Natural killer cell (primary cell): ENCODE data around the gene SFXN2. TPM values are rescaled to one million over a fixed set of nuclear protein-coding genes. Genes with fewer than 3 reads are reported as not detected.

ENCODE experiments used
- ATAC-seq, 3 donors: fragments of 150-1000 bp in 2 of 3; fragments of 200-7000 bp in 1 of 3; cut with Tn5 transposase; 1 replicate in 1 of 3; 2 replicates in 2 of 3; pipeline ENCODE4 v1.10.0; 2021; ENCODE audit warnings: mild to moderate bottlenecking in 2 of 3, moderate library complexity in 2 of 3
- DNase-seq, 2 donors: peaks; one replicate each; pipeline versions ENCODE4 v3.0.0 to v3.0.0-alpha.2; 2013 to 2021; ENCODE audit warnings: mixed read lengths in 1 of 2
- H3K27ac ChIP-seq: one replicate; pipeline ENCODE4 v1.5.1; 2013; ENCODE audit warnings: mild to moderate bottlenecking, low read length
- H3K27me3 ChIP-seq: one replicate; pipeline ENCODE4 v1.6.1; 2013; ENCODE audit warnings: low read length; ENCODE audit not compliant: control insufficient read depth, insufficient read depth
- H3K36me3 ChIP-seq: one replicate; pipeline ENCODE4 v1.6.1; 2013; ENCODE audit warnings: low read length; ENCODE audit not compliant: control insufficient read depth, insufficient read depth
- H3K4me1 ChIP-seq: one replicate; pipeline ENCODE4 v1.6.1; 2013; ENCODE audit warnings: low read length; ENCODE audit not compliant: control insufficient read depth, insufficient read depth
- H3K4me3 ChIP-seq: one replicate; pipeline ENCODE4 v1.5.1; 2013; ENCODE audit warnings: low read length
- H3K9me3 ChIP-seq: one replicate; pipeline ENCODE4 v1.6.1; 2013; ENCODE audit warnings: low read length; ENCODE audit not compliant: control insufficient read depth, insufficient read depth
- H3K27ac Mint-ChIP-seq, 2 donors: one replicate each; pipeline ENCODE4 v1.8.0; 2022; ENCODE audit warnings: mild to moderate bottlenecking in 2 of 2, mixed read lengths in 2 of 2, moderate library complexity in 1 of 2
- H3K27me3 Mint-ChIP-seq, 2 donors: one replicate each; pipeline ENCODE4 v1.8.0; 2022; ENCODE audit warnings: low read depth in 2 of 2, mixed read lengths in 2 of 2
- H3K36me3 Mint-ChIP-seq: one replicate; pipeline ENCODE4 v1.8.0; 2022; ENCODE audit warnings: mixed read lengths
- H3K4me1 Mint-ChIP-seq, 2 donors: one replicate each; pipeline ENCODE4 v1.8.0; 2022; ENCODE audit warnings: mixed read lengths in 2 of 2
- H3K4me3 Mint-ChIP-seq: one replicate; pipeline ENCODE4 v1.8.0; 2022; ENCODE audit warnings: mild to moderate bottlenecking, moderate library complexity, mixed read lengths
- H3K9me3 Mint-ChIP-seq, 2 donors: one replicate each; pipeline ENCODE4 v1.8.0; 2022; ENCODE audit warnings: mixed read lengths in 2 of 2
- WGBS: methylation state at CpG from one replicate; pipeline ENCODE4 v1.1.7; 2013; ENCODE audit warnings: missing lambda C conversion rate; ENCODE audit not compliant: insufficient coverage; 5-methylcytosine and 5-hydroxymethylcytosine counted together
- intact Hi-C: fragments of 100-400 bp; cut with micrococcal nuclease; formaldehyde crosslinking; loops from one replicate; pipeline ENCODE4 v1.14.2; 2022
- total RNA-seq, 4 donors: library from RNA; stranded (reverse); fragments of 120-200 nt in 1 of 4; gene quantifications; one replicate each; pipeline versions ENCODE4 v1.2.3 to v1.2.4, GENCODE V29; 2013 to 2022
- TF ChIP-seq, protein P1 (sequence below): fragments of 200-600 bp; IDR thresholded peaks from one replicate; pipeline ENCODE4 v1.8.0; 2022; ENCODE audit warnings: antibody characterized with exemption

SFXN2 gene
- total RNA-seq, 3 donors from 2014 or later (not counting 1 experiment from before 2014, with no cell fraction given): 4.8 to 8.0 (median 5.1) TPM

DNA sequence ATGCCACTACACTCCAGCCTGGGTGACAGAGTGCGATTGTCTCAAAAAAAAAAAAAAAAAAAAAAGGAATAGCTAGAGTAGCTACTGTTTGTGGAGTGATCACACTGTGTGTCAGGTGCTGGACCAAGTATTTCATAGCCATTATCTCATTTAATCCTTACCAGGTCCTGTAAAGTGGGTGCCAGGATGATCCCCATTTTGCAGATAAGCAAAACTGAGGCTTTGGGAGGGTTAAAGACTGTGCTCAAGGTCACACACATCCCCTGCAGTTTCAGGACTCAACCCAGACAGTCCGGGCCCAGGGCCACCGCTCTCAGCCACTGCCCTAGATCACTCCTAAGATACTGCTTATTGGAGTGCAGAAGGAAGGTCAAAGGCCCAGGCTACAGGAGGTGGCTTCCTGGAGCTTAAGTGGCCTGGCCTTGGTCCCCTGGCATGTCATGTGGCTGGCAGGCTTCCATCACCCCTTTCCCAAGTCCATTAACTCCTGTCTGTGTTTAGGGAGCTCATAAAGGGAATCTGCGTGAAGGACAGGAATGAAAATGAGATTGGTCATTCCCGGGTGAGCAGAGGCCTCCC lies 16.9 kb downstream of the SFXN2 start:
- TF ChIP-seq, protein P1, sequence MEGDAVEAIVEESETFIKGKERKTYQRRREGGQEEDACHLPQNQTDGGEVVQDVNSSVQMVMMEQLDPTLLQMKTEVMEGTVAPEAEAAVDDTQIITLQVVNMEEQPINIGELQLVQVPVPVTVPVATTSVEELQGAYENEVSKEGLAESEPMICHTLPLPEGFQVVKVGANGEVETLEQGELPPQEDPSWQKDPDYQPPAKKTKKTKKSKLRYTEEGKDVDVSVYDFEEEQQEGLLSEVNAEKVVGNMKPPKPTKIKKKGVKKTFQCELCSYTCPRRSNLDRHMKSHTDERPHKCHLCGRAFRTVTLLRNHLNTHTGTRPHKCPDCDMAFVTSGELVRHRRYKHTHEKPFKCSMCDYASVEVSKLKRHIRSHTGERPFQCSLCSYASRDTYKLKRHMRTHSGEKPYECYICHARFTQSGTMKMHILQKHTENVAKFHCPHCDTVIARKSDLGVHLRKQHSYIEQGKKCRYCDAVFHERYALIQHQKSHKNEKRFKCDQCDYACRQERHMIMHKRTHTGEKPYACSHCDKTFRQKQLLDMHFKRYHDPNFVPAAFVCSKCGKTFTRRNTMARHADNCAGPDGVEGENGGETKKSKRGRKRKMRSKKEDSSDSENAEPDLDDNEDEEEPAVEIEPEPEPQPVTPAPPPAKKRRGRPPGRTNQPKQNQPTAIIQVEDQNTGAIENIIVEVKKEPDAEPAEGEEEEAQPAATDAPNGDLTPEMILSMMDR: no peak
- no peaks in the 10 kb centered on the region for H3K9me3 ChIP-seq
- 98% methylated on average over 3 of the region's 5 CpGs for WGBS
- Mint-ChIP-seq H3K4me3 (no peak overlapping the region), H3K36me3 (no peaks in the 10 kb centered on the region), H3K27ac (no peak overlapping the region), H3K27me3 (no peaks in the 10 kb centered on the region), H3K4me1 (peaks cover 11 to 15% of the 10 kb centered on the region in 2 donors), H3K9me3 (no peaks in the 10 kb centered on the region)
- peaks cover 15% of the 10 kb centered on the region for H3K36me3 ChIP-seq
- no peaks in the 10 kb centered on the region for H3K27me3 ChIP-seq
- H3K4me3 ChIP-seq: no peak overlapping the region
- peaks cover 18% of the 10 kb centered on the region for H3K4me1 ChIP-seq
- intact Hi-C loops: no loop called here
- no peak overlapping the region for H3K27ac ChIP-seq
- DNase-seq (no peak), ATAC-seq (no peak)

DNA sequence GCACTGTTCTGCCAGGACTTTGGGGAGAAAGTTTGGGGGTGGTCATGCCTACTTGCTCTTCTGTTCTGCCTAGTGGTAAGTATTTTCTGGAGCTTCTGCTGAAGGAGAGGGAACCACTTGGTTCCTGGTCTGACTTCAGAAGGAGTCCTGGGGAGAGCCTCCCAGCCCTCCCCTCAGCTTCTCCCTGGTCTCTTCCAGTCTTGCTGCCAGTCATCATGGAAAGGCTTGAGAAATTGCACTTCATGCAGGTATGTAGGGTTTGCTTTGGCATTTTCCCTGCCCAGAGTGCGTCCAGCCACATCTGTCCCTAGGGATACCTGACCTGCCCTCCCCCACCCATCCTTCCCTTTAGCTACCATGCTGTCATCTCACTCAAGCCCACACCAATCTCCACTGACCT lies 18.2 kb downstream of the SFXN2 start:
- Mint-ChIP-seq H3K27me3 (no peaks in the 10 kb centered on the region), H3K36me3 (no peaks in the 10 kb centered on the region), H3K4me3 (no peak overlapping the region), H3K4me1 (peaks cover 11 to 15% of the 10 kb centered on the region in 2 donors), H3K27ac (no peak overlapping the region), H3K9me3 (no peaks in the 10 kb centered on the region)
- TF ChIP-seq, protein P1: no peak
- DNase-seq (no peak), ATAC-seq (no peak)
- no peak overlapping the region for H3K27ac ChIP-seq
- H3K27me3 ChIP-seq: no peaks in the 10 kb centered on the region
- WGBS: 94% methylated on average over 1 of the region's 1 CpG
- no peak overlapping the region for H3K4me3 ChIP-seq
- intact Hi-C loops: no loop called here
- H3K36me3 ChIP-seq: peaks cover 9% of the 10 kb centered on the region
- peaks cover 18% of the 10 kb centered on the region for H3K4me1 ChIP-seq
- no peaks in the 10 kb centered on the region for H3K9me3 ChIP-seq

GRCh38 chr10:102735065-102735562 lies 20.7 kb downstream of the SFXN2 start:
- Histone ChIP-seq H3K4me1 (no peaks in the 10 kb centered on the region), H3K27me3 (no peaks in the 10 kb centered on the region), H3K9me3 (no peaks in the 10 kb centered on the region), H3K4me3 (no peak overlapping the region), H3K36me3 (peaks cover 4% of the 10 kb centered on the region), H3K27ac (no peak overlapping the region)
- H3K27ac Mint-ChIP-seq: no peak overlapping the region
- WGBS: 90% methylated on average over 9 of the region's 9 CpGs
- H3K36me3 Mint-ChIP-seq: no peaks in the 10 kb centered on the region
- intact Hi-C loops: no loop called here
- no peaks in the 10 kb centered on the region for H3K9me3 Mint-ChIP-seq
- DNase-seq (no peak), ATAC-seq (no peak)
- H3K4me3 Mint-ChIP-seq: no peak overlapping the region
- H3K27me3 Mint-ChIP-seq: no peaks in the 10 kb centered on the region
- TF ChIP-seq, protein P1: no peak
- H3K4me1 Mint-ChIP-seq: no peaks in the 10 kb centered on the region

DNA sequence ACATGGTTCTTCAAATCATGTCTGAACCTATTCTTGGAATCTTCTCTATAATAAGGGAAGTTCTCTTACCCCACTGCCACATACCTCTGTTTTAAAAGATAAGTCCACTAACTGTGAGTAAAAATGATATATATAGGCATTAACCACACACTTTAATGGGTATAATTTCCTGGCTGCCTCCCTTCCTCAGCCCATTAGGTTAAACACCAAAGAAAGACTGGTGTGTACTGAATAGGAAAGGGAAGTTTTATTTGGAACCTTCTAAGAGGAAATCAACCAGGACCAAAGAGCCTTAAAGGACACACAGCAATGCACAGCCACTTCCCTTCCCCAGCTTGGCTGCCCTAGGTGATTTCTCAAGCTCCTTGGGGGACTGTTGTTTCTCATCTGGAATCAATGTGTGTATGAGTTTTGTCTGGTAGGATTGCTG lies 24.3 kb downstream of the SFXN2 start:
- H3K27ac Mint-ChIP-seq: no peak overlapping the region
- peaks cover 4% of the 10 kb centered on the region for H3K4me1 ChIP-seq
- no peaks in the 10 kb centered on the region for H3K36me3 Mint-ChIP-seq
- intact Hi-C loops: no loop called here
- H3K36me3 ChIP-seq: peaks cover 3% of the 10 kb centered on the region
- peaks cover 10 to 12% of the 10 kb centered on the region in 2 donors for H3K4me1 Mint-ChIP-seq
- H3K27me3 Mint-ChIP-seq: no peaks in the 10 kb centered on the region
- no peak for ATAC-seq
- peaks cover 0 to 4% of the 10 kb centered on the region in 2 donors for H3K9me3 Mint-ChIP-seq
- H3K4me3 Mint-ChIP-seq: no peak overlapping the region
- H3K27me3 ChIP-seq: no peaks in the 10 kb centered on the region
- H3K9me3 ChIP-seq: no peaks in the 10 kb centered on the region
- no peak overlapping the region for H3K27ac ChIP-seq
- TF ChIP-seq, protein P1: no peak
- no peak for DNase-seq
- H3K4me3 ChIP-seq: no peak overlapping the region
